H1 (cell line): ENCODE results near the gene TMEM163. TPM values are rescaled to one million over a fixed set of nuclear protein-coding genes. Genes with fewer than 3 reads are reported as not detected.
"Not testable (repeated sequence)": the region's sequence is repeated elsewhere in the genome, so short reads cannot be mapped to it uniquely, and the experiment has no call there.

Experiments used
- CTCF ChIA-PET: fragments of 300-600 bp; sonication (Branson Sonifier 250); formaldehyde crosslinking; loops from one replicate; lab custom pipeline; 2021; ENCODE audit not compliant: partially characterized antibody; lab: Charles Lee
- POLR2A ChIA-PET: fragments of 300-600 bp; sonication (Branson Sonifier 250); formaldehyde crosslinking; loops from one replicate; lab custom pipeline; 2021; ENCODE audit warnings: inconsistent platforms; ENCODE audit not compliant: partially characterized antibody; lab: Charles Lee
- DNase-seq, 2 experiments: peaks; one replicate each; pipeline versions ENCODE4 v3.0.0 to v3.0.0-alpha.2; 2010 to 2022; ENCODE audit warnings: low spot score in 2 of 2, low read depth in 1 of 2, mixed read lengths in 1 of 2
- FAIRE-seq: peaks from 2 replicates; lab custom pipeline; 2011; peaks lifted over from hg19 to GRCh38; lab: Jason Lieb, UNC
- H2AFZ ChIP-seq: 2 replicates; pipeline ENCODE4 v1.8.1; 2012; ENCODE audit warnings: low read length, inconsistent platforms
- H2AK5ac ChIP-seq: 2 replicates; pipeline ENCODE4 v1.6.1; 2013; ENCODE audit warnings: low read depth, low read length
- H2BK120ac ChIP-seq: replicated peaks from 2 replicates; pipeline ENCODE3; 2013; ENCODE audit warnings: low read depth, low read length, inconsistent platforms
- H2BK12ac ChIP-seq: 2 replicates; pipeline ENCODE4 v1.6.1; 2013; ENCODE audit warnings: low read depth, low read length
- H2BK15ac ChIP-seq: 2 replicates; pipeline ENCODE4 v1.6.1; 2013; ENCODE audit warnings: low read length
- H2BK20ac ChIP-seq: 2 replicates; pipeline ENCODE4 v1.6.1; 2013; ENCODE audit warnings: low read length
- H2BK5ac ChIP-seq: 2 replicates; pipeline ENCODE4 v1.6.1; 2013; ENCODE audit warnings: low read depth, low read length
- H3K14ac ChIP-seq: 2 replicates; pipeline ENCODE4 v1.6.1; 2013; ENCODE audit warnings: inconsistent platforms; ENCODE audit not compliant: insufficient read length
- H3K18ac ChIP-seq: 2 replicates; pipeline ENCODE4 v1.6.1; 2013; ENCODE audit warnings: low read length; ENCODE audit errors: extremely low read depth
- H3K23ac ChIP-seq: 2 replicates; pipeline ENCODE4 v1.6.1; 2013; ENCODE audit warnings: inconsistent platforms; ENCODE audit not compliant: insufficient read length
- H3K23me2 ChIP-seq: 2 replicates; pipeline ENCODE4 v1.6.1; 2013; ENCODE audit warnings: low read depth, low read length
- H3K27ac ChIP-seq: 2 replicates; pipeline ENCODE4 v1.6.1; 2011; ENCODE audit warnings: low read depth, low read length, inconsistent platforms
- H3K27me3 ChIP-seq, 4 experiments: replicated peaks in 1 of 4; 1 replicate in 1 of 4; 2 replicates in 3 of 4; pipeline versions ENCODE4 v1.6.1 to v1.8.1; 2011 to 2013; ENCODE audit warnings: low read length in 3 of 4, mild to moderate bottlenecking in 3 of 4, inconsistent platforms in 2 of 4, mixed read lengths in 2 of 4, moderate library complexity in 1 of 4; ENCODE audit not compliant: control insufficient read depth in 3 of 4, insufficient read depth in 3 of 4; ENCODE audit errors: extremely low read depth in 1 of 4
- H3K36me3 ChIP-seq, 4 experiments: 2 replicates each; pipeline versions ENCODE4 v1.6.1 to v1.8.1; 2011 to 2013; ENCODE audit warnings: mild to moderate bottlenecking in 4 of 4, low read length in 3 of 4, moderate library complexity in 2 of 4, control low read depth in 1 of 4, inconsistent platforms in 1 of 4; ENCODE audit not compliant: insufficient read depth in 4 of 4, control insufficient read depth in 2 of 4
- H3K4ac ChIP-seq: replicated peaks from 2 replicates; pipeline ENCODE3; 2013; ENCODE audit warnings: low read length, low read depth, mixed read lengths, inconsistent platforms; ENCODE audit not compliant: insufficient read length
- H3K4me1 ChIP-seq, 4 experiments: replicated peaks in 1 of 4; 1 replicate in 1 of 4; 2 replicates in 3 of 4; pipeline versions ENCODE4 v1.6.1 to v1.8.1; 2011 to 2013; ENCODE audit warnings: low read length in 3 of 4, inconsistent platforms in 2 of 4, mixed read lengths in 1 of 4; ENCODE audit not compliant: insufficient read depth in 4 of 4, control insufficient read depth in 3 of 4
- H3K4me2 ChIP-seq, 2 experiments: 2 replicates each; pipeline versions ENCODE4 v1.6.1 to v1.8.1; 2011 to 2013; ENCODE audit warnings: low read depth in 2 of 2, low read length in 2 of 2, control low read depth in 1 of 2, inconsistent platforms in 1 of 2, mild to moderate bottlenecking in 1 of 2; ENCODE audit not compliant: insufficient read depth in 1 of 2
- H3K4me3 ChIP-seq, 4 experiments: fragments of 200-600, 300-600 bp in 1 of 4; sonication (generic), shearing (Covaris generic), sonication (Bioruptor Twin) in 1 of 4; 2 replicates each; pipeline versions ENCODE4 v1.5.1 to v1.8.1; 2011 to 2016; ENCODE audit warnings: low read length in 4 of 4, low read depth in 3 of 4, control low read depth in 2 of 4, inconsistent platforms in 2 of 4, mild to moderate bottlenecking in 2 of 4, mixed read lengths in 1 of 4, moderate library complexity in 1 of 4; ENCODE audit not compliant: insufficient read depth in 2 of 4; ENCODE audit errors: extremely low read depth in 1 of 4
- H3K56ac ChIP-seq: replicated peaks from 2 replicates; pipeline ENCODE3; 2013; ENCODE audit warnings: low read depth, mild to moderate bottlenecking, mixed read lengths, low read length, inconsistent platforms; ENCODE audit not compliant: insufficient read length
- H3K79me1 ChIP-seq: 2 replicates; pipeline ENCODE4 v1.6.1; 2013; ENCODE audit warnings: low read depth, low read length, control low read depth
- H3K79me2 ChIP-seq, 2 experiments: 2 replicates each; pipeline versions ENCODE4 v1.6.1 to v1.8.1; 2012 to 2013; ENCODE audit warnings: low read length in 2 of 2, mild to moderate bottlenecking in 2 of 2, inconsistent platforms in 1 of 2; ENCODE audit not compliant: insufficient read depth in 2 of 2, control insufficient read depth in 1 of 2
- H3K9ac ChIP-seq, 4 experiments: replicated peaks in 1 of 4; 1 replicate in 1 of 4; 2 replicates in 3 of 4; pipeline versions ENCODE4 v1.6.1 to v1.8.1; 2011 to 2013; ENCODE audit warnings: low read depth in 3 of 4, low read length in 3 of 4, control low read depth in 2 of 4, mild to moderate bottlenecking in 2 of 4, moderate library complexity in 2 of 4, inconsistent platforms in 1 of 4; ENCODE audit errors: extremely low read depth in 1 of 4
- H3K9me3 ChIP-seq, 2 experiments: 2 replicates each; pipeline versions ENCODE4 v1.6.1 to v1.8.1; 2012 to 2013; ENCODE audit warnings: mild to moderate bottlenecking in 2 of 2, moderate library complexity in 2 of 2, control low read depth in 1 of 2, inconsistent platforms in 1 of 2, low read depth in 1 of 2, low read length in 1 of 2, mixed read lengths in 1 of 2; ENCODE audit not compliant: insufficient read depth in 2 of 2
- H4K20me1 ChIP-seq, 2 experiments: replicated peaks in 1 of 2; 2 replicates each; pipeline versions ENCODE3 to v1.8.1; 2011 to 2013; ENCODE audit warnings: inconsistent platforms in 2 of 2, low read length in 2 of 2, mild to moderate bottlenecking in 1 of 2; ENCODE audit not compliant: insufficient read depth in 2 of 2, control insufficient read depth in 1 of 2
- H4K5ac ChIP-seq: 2 replicates; pipeline ENCODE4 v1.6.1; 2013; ENCODE audit warnings: low read length, low read depth, mixed read lengths, inconsistent platforms; ENCODE audit not compliant: insufficient read length
- H4K8ac ChIP-seq: 2 replicates; pipeline ENCODE4 v1.8.0; 2013; ENCODE audit warnings: mild to moderate bottlenecking, moderate library complexity, low read length, inconsistent platforms; ENCODE audit not compliant: insufficient read depth; ENCODE audit errors: extremely low read depth
- H4K91ac ChIP-seq: replicated peaks from 2 replicates; pipeline ENCODE3; 2013; ENCODE audit warnings: low read length, mixed read lengths, inconsistent platforms; ENCODE audit not compliant: insufficient read length
- WGBS, 2 experiments: shearing (Covaris generic) in 1 of 2; methylation state at CpG; one replicate each; pipeline versions ENCODE4 v1.1.6 to v1.1.7; 2013 to 2015; ENCODE audit warnings: low lambda C conversion rate in 2 of 2, mixed read lengths in 2 of 2, inconsistent platforms in 1 of 2, low coverage in 1 of 2, missing lambda C conversion rate in 1 of 2; ENCODE audit not compliant: insufficient replicate concordance in 2 of 2, insufficient coverage in 1 of 2, insufficient read length in 1 of 2; ENCODE audit errors: extremely low coverage in 1 of 2, missing lambda C conversion rate in 1 of 2; 5-methylcytosine and 5-hydroxymethylcytosine counted together
- polyA plus RNA-seq, 7 experiments: library from polyadenylated mRNA; depleted of rRNA in 3 of 7; stranded (reverse) in 5 of 7; unstranded in 2 of 7; fragments of >200 nt in 5 of 7; fragments of 200-250 nt in 2 of 7; gene quantifications; 1 replicate in 5 of 7; 2 replicates in 1 of 7; 4 replicates in 1 of 7; pipeline versions ENCODE4 v1.2.1 to v1.2.3, GENCODE V29; 2011 to 2013; ENCODE audit warnings: missing spikeins in 2 of 7, mixed read lengths in 2 of 7
- total RNA-seq: library from RNA; stranded (reverse); fragmentation: NEBNext Ultra II Directional; extraction: Animal tissue kit (Norgen Biotek cat#: 25700); gene quantifications from 2 replicates; pipeline ENCODE4 v1.2.1, GENCODE V29; 2021

TMEM163 gene
- total and polyA plus RNA-seq, 2 of the 8 experiments (the other 6 are each of a cell fraction or from before 2014, with no cell fraction given): 2.8 to 3.2 TPM

DNA sequence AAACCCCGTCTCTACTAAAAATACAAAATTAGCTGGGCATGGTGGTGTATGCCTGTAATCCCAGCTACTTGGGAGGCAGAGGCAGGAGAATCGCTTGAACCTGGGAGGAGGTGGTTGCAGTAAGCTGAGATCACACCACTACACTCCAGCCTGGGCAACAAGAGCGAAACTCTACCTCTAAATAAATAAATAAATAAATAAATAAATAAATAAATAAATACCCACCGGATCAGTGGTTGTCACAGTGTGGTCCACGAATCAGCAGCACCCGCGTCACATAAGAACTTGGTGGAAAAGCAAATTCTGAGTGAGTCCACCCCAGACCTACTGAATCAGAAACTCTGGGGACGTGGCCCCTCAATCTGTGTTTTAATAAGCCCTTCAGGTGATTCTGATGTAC is 211.6 kb downstream of the TMEM163 start:
- H3K27me3 ChIP-seq, H2BK15ac ChIP-seq, H2BK12ac ChIP-seq, H3K27ac ChIP-seq, H3K79me2 ChIP-seq, POLR2A ChIA-PET, H2BK20ac ChIP-seq, H2AK5ac ChIP-seq, H3K36me3 ChIP-seq, H3K14ac ChIP-seq, H3K4me3 ChIP-seq, H3K4me1 ChIP-seq, H2AFZ ChIP-seq, H3K79me1 ChIP-seq, DNase-seq, H4K8ac ChIP-seq, H3K9ac ChIP-seq, H2BK5ac ChIP-seq, H2BK120ac ChIP-seq, H4K5ac ChIP-seq, H3K23me2 ChIP-seq, H4K91ac ChIP-seq, H3K18ac ChIP-seq, H3K56ac ChIP-seq, H3K4ac ChIP-seq, H3K9me3 ChIP-seq, FAIRE-seq, H3K4me2 ChIP-seq, H4K20me1 ChIP-seq, H3K23ac ChIP-seq: not testable (repeated sequence)
- WGBS, 2 experiments: 87% methylated on average over 8 of the region's 8 CpGs; no CpG with 5 or more reads in 1 of the 2 experiments
- CTCF ChIA-PET: interaction anchor here (0.7 to 1.8 kb wide), 2 partner anchors 9 to 391 kb away, joined by 3 to 4 read pairs; no protein-coding TSS in a partner anchor
